ENCODE results near the gene TTC9.
A peak's percentile ranks its signal among the peaks of the same experiment; 100 is the strongest.

Gene TTC9

GRCh38 chr14:70631948-70632347 is 9.8 kb upstream of the TTC9 start:
- H3K79me2 ChIP-seq: no peaks in the 10 kb centered on the region
- H3K9me3 ChIP-seq (ENCODE audit: control insufficient read depth, low read length): no peaks in the 10 kb centered on the region
- H3K9ac ChIP-seq: no peak overlapping the region
- no peak overlapping the region for H3K4me2 ChIP-seq (ENCODE audit: low read length)
- no peak overlapping the region for H3K4me3 ChIP-seq (ENCODE audit: low read depth, low read length)
- H3K4me1 ChIP-seq: no peaks in the 10 kb centered on the region
- H2AFZ ChIP-seq: no peak overlapping the region
- TF ChIP-seq CTCF (IDR thresholded peaks at IDR 0.05): no peak
- H3K27me3 ChIP-seq (ENCODE audit: control insufficient read depth, insufficient read depth, low read length): no peaks in the 10 kb centered on the region
- no peaks in the 10 kb centered on the region for H3K36me3 ChIP-seq (ENCODE audit: control insufficient read depth, insufficient read depth, low read length)
- no peak overlapping the region for H3K27ac ChIP-seq

GRCh38 chr14:70635971-70636595 is 5.6 kb upstream of the TTC9 start:
- Histone ChIP-seq H2AFZ (no peak overlapping the region), H3K36me3 (ENCODE audit: control insufficient read depth, insufficient read depth, low read length) (no peaks in the 10 kb centered on the region), H3K4me2 (ENCODE audit: low read length) (no peak overlapping the region), H3K9ac (no peak overlapping the region), H3K4me3 (ENCODE audit: low read depth, low read length) (no peak overlapping the region), H3K27ac (no peak overlapping the region), H3K79me2 (no peaks in the 10 kb centered on the region), H3K4me1 (no peaks in the 10 kb centered on the region), H3K27me3 (ENCODE audit: control insufficient read depth, insufficient read depth, low read length) (no peaks in the 10 kb centered on the region), H3K9me3 (ENCODE audit: control insufficient read depth, low read length) (no peaks in the 10 kb centered on the region)
- TF ChIP-seq CTCF (IDR thresholded peaks at IDR 0.05): no peak

GRCh38 chr14:70638416-70638815 is 3.3 kb upstream of the TTC9 start:
- no peaks in the 10 kb centered on the region for H3K9me3 ChIP-seq (ENCODE audit: control insufficient read depth, low read length)
- H2AFZ ChIP-seq: no peak overlapping the region
- no peak overlapping the region for H3K4me3 ChIP-seq (ENCODE audit: low read depth, low read length)
- peaks cover 2% of the 10 kb centered on the region for H3K4me1 ChIP-seq
- H3K36me3 ChIP-seq (ENCODE audit: control insufficient read depth, insufficient read depth, low read length): no peaks in the 10 kb centered on the region
- TF ChIP-seq CTCF (IDR thresholded peaks at IDR 0.05): no peak
- H3K4me2 ChIP-seq (ENCODE audit: low read length): no peak overlapping the region
- H3K9ac ChIP-seq: no peak overlapping the region
- no peaks in the 10 kb centered on the region for H3K27me3 ChIP-seq (ENCODE audit: control insufficient read depth, insufficient read depth, low read length)
- no peak overlapping the region for H3K27ac ChIP-seq
- no peaks in the 10 kb centered on the region for H3K79me2 ChIP-seq

GRCh38 chr14:70640938-70641547 is 673 bp upstream of the TTC9 start:
- Histone ChIP-seq H3K27ac (no peak overlapping the region), H3K9ac (no peak overlapping the region)
- no peak for TF ChIP-seq CTCF (IDR thresholded peaks at IDR 0.05)

More at GRCh38 chr14:70640938-70641547, 673 bp upstream of the TTC9 start:
- Histone ChIP-seq H3K79me2 (no peaks in the 10 kb centered on the region), H3K27me3 (ENCODE audit: control insufficient read depth, insufficient read depth, low read length) (no peaks in the 10 kb centered on the region), H3K4me1 (peaks cover 2% of the 10 kb centered on the region), H3K4me3 (ENCODE audit: low read depth, low read length) (peak overlapping the region; percentile 55), H2AFZ (peak overlapping the region; percentile 70), H3K4me2 (ENCODE audit: low read length) (peak overlapping the region; percentile 74), H3K36me3 (ENCODE audit: control insufficient read depth, insufficient read depth, low read length) (no peaks in the 10 kb centered on the region), H3K9me3 (ENCODE audit: control insufficient read depth, low read length) (no peaks in the 10 kb centered on the region)
